Measurements from ENCODE around the gene TOP3A.

- TF ChIP-seq EP300 (IDR thresholded peaks at IDR 0.05; ENCODE audit: borderline replicate concordance), result peak; percentile 13; the same call in 1 of the 2 replicates
- TF ChIP-seq REST (IDR thresholded peaks at IDR 0.05; ENCODE audit: low read depth), result no peak
These were observed 54.3 kb downstream of the TOP3A start, which contains the start of gene MIEF2 for GRCh38 chr17:18260332-18261145.

All from Ishikawa (cell line).